ENCODE data around the gene FIS1. TPM values are rescaled to one million over a fixed set of nuclear protein-coding genes. Genes with fewer than 3 reads are reported as not detected.

The FIS1 gene
- 1,071 and 1,313 TPM in 2 replicates for polyA plus RNA-seq (2012; rRNA removed)
- 949 and 1,101 TPM in 2 replicates for polyA plus RNA-seq (2012; cell fraction: cytosol; rRNA removed)
- 516 and 580 TPM in 2 replicates for polyA plus RNA-seq (2012; cell fraction: nucleus; rRNA removed)

DNA sequence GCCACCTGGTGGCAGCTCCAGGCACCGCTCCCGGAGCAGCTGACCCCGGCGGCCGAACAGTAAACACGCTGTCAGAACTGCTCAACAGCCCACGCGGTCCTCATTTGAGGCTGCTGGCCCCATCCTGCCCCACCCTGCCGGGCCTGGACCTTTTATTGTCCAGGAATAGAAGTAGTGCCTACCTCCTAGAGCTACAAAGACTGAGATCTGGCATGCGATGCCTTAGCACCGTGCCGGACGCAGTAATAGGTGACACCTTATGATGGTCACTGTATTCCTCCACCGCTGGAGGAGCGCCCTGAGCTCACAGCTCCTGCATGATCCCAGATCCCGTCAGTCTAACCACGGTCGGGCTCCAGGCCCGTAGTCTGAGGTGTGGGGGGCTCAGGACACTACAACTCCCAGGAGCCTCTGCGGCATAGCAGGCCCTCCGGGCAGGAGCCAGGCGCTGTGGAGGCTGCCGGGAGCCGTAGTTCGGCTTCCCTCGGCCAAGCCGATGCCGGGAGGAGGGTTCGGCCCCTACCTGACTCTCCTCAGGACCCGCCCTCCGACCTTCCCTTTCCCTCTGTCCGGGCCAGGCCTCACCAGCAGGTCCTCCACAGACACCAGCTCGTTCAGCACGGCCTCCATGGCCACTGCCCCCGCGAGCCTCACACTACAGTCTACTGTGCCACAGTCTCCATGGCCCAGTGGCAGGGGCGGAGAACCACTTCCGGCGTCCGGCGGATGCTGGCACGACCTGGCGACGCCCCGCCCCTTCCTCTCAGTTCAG is at the start of gene FIS1:
Gene FIS1, minus strand, starts transcription at position 707 of the 772 bp plus-strand sequence. Its CDS starts 77 bp downstream, at position 630.
- WGBS (ENCODE audit: low lambda C conversion rate) = 1% methylated on average over 42 of the region's 45 CpGs
- H3K4me3 ChIP-seq (ENCODE audit: low read depth in 2 of 2, low read length in 1 of 2) = peak within 1 kb of the TSS; percentile 77 to 89
- peaks cover 8% of the 10 kb centered on the region for H3F3A ChIP-seq (replicated peaks; ENCODE audit: insufficient read depth)
- H3K79me2 ChIP-seq (ENCODE audit: insufficient read depth) = peaks cover 82% of the 10 kb centered on the region
- peak within 1 kb of the TSS; percentile 68 for H3K9ac ChIP-seq
- peaks cover 22% of the 10 kb centered on the region; the same call in 1 of the 2 replicates for H4K20me1 ChIP-seq (ENCODE audit: insufficient read depth)
- H3K9me2 ChIP-seq = no peaks in the 10 kb centered on the region
- peaks cover 7 to 14% of the 10 kb centered on the region in 2 experiments; a peak in 1 of 4 replicates for H3K4me1 ChIP-seq (ENCODE audit: control insufficient read depth in 1 of 2, insufficient read depth in 2 of 2, low read depth in 1 of 2, low read length in 1 of 2)
- peak; percentile 98 for DNase-seq
- H3K27me3 ChIP-seq (ENCODE audit: insufficient read depth) = no peaks in the 10 kb centered on the region
- peak within 1 kb of the TSS; percentile 73 for H2AFZ ChIP-seq (ENCODE audit: low read depth)
- CTCF ChIA-PET = interaction anchor here (0.6 to 6.0 kb wide), 52 partner anchors 9 to 392 kb away, joined by 3 to 66 read pairs (median 5); partner anchors contain the start of genes IFT22, NAT16, PLOD3 and SLC12A9
- no peaks in the 10 kb centered on the region for H3K9me3 ChIP-seq
- POLR2A ChIA-PET = interaction anchor here (1.2 to 2.2 kb wide), 7 partner anchors 8 to 101 kb away, joined by 4 to 38 read pairs (median 7); partner anchors contain the start of genes PLOD3, VGF and ZNHIT1
- H3K27ac ChIP-seq (ENCODE audit: low read depth in 2 of 2, low read length in 1 of 2) = peak within 1 kb of the TSS; percentile 80 to 93
- H3K36me3 ChIP-seq (replicated peaks in 1 of 2; ENCODE audit: control insufficient read depth in 1 of 2, insufficient read depth in 2 of 2, low read length in 1 of 2) = peaks cover 13 to 48% of the 10 kb centered on the region in 2 experiments
- peak within 1 kb of the TSS; percentile 98 for H3K4me2 ChIP-seq
- TF ChIP-seq RAD21 (IDR thresholded peaks at IDR 0.05; ENCODE audit: low read length) (no peak; the same call in 1 of the 2 replicates), RCOR1 (IDR thresholded peaks at IDR 0.05; ENCODE audit: low read length) (peak; percentile 3; the same call in 1 of the 2 replicates), FOXJ3 (CRISPR knock-in tag; IDR thresholded peaks at IDR 0.05) (0 out of 2 replicates have a peak, but pooled peaks have one; percentile 39), POLR2AphosphoS5 (IDR thresholded peaks at IDR 0.05; ENCODE audit: low read depth, low read length) (peak; percentile 94), ELF1 (IDR thresholded peaks at IDR 0.05) (peak; percentile 67), YY1 (IDR thresholded peaks at IDR 0.05; ENCODE audit: low read depth) (peak; percentile 78; the same call in 1 of the 2 replicates), SIN3A (IDR thresholded peaks at IDR 0.05; ENCODE audit: borderline replicate concordance, low read depth, low read length) (peak; percentile 99), RXRA (IDR thresholded peaks at IDR 0.05; ENCODE audit: borderline replicate concordance, low read depth) (no peak), NRF1 (IDR thresholded peaks at IDR 0.05; ENCODE audit: low read depth, low read length) (no peak), MEF2A (IDR thresholded peaks at IDR 0.05; ENCODE audit: borderline replicate concordance, low read depth) (no peak), GABPA (IDR thresholded peaks at IDR 0.05; ENCODE audit: low read depth) (peak; percentile 94), GATA2 (CRISPR knock-in tag; IDR thresholded peaks at IDR 0.05) (0 out of 2 replicates have a peak, but pooled peaks have one; percentile 27), MXI1 (IDR thresholded peaks at IDR 0.05; ENCODE audit: low read depth, low read length) (peak; percentile 98), TEAD4 (IDR thresholded peaks at IDR 0.05; ENCODE audit: borderline replicate concordance, insufficient read depth) (no peak), TAF1 (IDR thresholded peaks at IDR 0.05; ENCODE audit: borderline replicate concordance, low read depth, low read length) (peak; percentile 61), JUND (IDR thresholded peaks at IDR 0.05) (no peak)
- TF ChIP-seq, protein P1, sequence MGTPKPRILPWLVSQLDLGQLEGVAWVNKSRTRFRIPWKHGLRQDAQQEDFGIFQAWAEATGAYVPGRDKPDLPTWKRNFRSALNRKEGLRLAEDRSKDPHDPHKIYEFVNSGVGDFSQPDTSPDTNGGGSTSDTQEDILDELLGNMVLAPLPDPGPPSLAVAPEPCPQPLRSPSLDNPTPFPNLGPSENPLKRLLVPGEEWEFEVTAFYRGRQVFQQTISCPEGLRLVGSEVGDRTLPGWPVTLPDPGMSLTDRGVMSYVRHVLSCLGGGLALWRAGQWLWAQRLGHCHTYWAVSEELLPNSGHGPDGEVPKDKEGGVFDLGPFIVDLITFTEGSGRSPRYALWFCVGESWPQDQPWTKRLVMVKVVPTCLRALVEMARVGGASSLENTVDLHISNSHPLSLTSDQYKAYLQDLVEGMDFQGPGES (IDR thresholded peaks at IDR 0.05; ENCODE audit: low read depth, low read length) = no peak
- TF ChIP-seq, protein P2, sequence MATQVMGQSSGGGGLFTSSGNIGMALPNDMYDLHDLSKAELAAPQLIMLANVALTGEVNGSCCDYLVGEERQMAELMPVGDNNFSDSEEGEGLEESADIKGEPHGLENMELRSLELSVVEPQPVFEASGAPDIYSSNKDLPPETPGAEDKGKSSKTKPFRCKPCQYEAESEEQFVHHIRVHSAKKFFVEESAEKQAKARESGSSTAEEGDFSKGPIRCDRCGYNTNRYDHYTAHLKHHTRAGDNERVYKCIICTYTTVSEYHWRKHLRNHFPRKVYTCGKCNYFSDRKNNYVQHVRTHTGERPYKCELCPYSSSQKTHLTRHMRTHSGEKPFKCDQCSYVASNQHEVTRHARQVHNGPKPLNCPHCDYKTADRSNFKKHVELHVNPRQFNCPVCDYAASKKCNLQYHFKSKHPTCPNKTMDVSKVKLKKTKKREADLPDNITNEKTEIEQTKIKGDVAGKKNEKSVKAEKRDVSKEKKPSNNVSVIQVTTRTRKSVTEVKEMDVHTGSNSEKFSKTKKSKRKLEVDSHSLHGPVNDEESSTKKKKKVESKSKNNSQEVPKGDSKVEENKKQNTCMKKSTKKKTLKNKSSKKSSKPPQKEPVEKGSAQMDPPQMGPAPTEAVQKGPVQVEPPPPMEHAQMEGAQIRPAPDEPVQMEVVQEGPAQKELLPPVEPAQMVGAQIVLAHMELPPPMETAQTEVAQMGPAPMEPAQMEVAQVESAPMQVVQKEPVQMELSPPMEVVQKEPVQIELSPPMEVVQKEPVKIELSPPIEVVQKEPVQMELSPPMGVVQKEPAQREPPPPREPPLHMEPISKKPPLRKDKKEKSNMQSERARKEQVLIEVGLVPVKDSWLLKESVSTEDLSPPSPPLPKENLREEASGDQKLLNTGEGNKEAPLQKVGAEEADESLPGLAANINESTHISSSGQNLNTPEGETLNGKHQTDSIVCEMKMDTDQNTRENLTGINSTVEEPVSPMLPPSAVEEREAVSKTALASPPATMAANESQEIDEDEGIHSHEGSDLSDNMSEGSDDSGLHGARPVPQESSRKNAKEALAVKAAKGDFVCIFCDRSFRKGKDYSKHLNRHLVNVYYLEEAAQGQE (IDR thresholded peaks at IDR 0.05; ENCODE audit: low read depth, low read length) = 0 out of 2 replicates have a peak, but pooled peaks have one; percentile 20
- TF ChIP-seq, protein P3, sequence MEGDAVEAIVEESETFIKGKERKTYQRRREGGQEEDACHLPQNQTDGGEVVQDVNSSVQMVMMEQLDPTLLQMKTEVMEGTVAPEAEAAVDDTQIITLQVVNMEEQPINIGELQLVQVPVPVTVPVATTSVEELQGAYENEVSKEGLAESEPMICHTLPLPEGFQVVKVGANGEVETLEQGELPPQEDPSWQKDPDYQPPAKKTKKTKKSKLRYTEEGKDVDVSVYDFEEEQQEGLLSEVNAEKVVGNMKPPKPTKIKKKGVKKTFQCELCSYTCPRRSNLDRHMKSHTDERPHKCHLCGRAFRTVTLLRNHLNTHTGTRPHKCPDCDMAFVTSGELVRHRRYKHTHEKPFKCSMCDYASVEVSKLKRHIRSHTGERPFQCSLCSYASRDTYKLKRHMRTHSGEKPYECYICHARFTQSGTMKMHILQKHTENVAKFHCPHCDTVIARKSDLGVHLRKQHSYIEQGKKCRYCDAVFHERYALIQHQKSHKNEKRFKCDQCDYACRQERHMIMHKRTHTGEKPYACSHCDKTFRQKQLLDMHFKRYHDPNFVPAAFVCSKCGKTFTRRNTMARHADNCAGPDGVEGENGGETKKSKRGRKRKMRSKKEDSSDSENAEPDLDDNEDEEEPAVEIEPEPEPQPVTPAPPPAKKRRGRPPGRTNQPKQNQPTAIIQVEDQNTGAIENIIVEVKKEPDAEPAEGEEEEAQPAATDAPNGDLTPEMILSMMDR (IDR thresholded peaks at IDR 0.05) = peak; percentile 98
- TF ChIP-seq, protein P4, sequence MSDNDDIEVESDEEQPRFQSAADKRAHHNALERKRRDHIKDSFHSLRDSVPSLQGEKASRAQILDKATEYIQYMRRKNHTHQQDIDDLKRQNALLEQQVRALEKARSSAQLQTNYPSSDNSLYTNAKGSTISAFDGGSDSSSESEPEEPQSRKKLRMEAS (IDR thresholded peaks at IDR 0.05; ENCODE audit: low read depth) = peak; percentile 91
- TF ChIP-seq, protein P5, sequence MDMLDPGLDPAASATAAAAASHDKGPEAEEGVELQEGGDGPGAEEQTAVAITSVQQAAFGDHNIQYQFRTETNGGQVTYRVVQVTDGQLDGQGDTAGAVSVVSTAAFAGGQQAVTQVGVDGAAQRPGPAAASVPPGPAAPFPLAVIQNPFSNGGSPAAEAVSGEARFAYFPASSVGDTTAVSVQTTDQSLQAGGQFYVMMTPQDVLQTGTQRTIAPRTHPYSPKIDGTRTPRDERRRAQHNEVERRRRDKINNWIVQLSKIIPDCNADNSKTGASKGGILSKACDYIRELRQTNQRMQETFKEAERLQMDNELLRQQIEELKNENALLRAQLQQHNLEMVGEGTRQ (IDR thresholded peaks at IDR 0.05; ENCODE audit: borderline replicate concordance, low read depth, low read length) = no peak

Data from SK-N-SH (cell line).